AG09309 (cell line): ENCODE data around the gene UBR1.

ENCODE experiments used
- DNase-seq: peaks from one replicate; pipeline ENCODE4 v3.0.0-alpha.2; 2010; ENCODE audit warnings: low read depth
- H3K4me3 ChIP-seq: 2 replicates; pipeline ENCODE4 v1.5.1; 2011; ENCODE audit warnings: mild to moderate bottlenecking, low read depth, low read length, moderate library complexity; ENCODE audit not compliant: control insufficient read depth
- TF ChIP-seq, protein P1 (sequence below): IDR thresholded peaks from 2 replicates; pipeline ENCODE4 v1.5.1; 2011; ENCODE audit warnings: mild to moderate bottlenecking, low read depth, low read length, inconsistent platforms; ENCODE audit not compliant: insufficient read depth, control insufficient read depth; ENCODE audit errors: missing control alignments

The UBR1 gene

DNA sequence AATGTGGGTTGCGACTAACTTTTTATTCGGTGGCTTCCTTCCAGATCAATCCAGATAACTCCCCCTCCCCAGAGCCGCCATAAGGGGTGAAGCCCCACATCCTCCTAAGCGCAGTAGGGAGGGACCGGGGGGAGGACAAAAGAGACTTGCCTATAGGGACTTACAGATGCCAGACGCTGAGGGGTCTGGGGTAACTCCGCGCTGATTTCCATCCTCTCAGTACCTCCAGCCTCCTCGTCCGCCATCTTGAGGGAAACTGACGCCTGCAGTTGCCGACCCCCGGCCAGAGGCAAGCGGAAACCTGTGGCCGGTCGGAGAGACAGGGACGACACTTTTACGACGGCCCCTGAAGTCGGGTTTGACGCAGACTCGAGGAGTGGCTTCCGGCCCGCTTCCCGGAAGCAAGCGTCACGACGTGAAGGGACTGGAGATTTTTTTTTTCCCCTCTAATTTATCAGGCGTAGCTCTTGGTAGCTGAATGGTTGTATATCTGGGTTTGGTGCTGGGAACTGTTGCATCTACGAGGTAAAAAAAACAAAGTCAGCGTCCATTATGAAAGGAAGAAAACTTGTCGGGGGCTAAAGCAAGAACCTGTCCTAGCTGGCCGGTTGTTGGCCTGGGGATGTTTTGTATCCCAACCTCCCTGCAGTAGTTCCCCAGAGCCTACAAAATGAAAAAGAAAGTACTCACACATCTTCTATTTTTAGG lies at the start of gene UBR1:
UBR1 (minus strand) TSS at position 261 of the 708 bp plus-strand sequence; CDS start at position 245, 16 bp downstream.
- TF ChIP-seq, protein P1, sequence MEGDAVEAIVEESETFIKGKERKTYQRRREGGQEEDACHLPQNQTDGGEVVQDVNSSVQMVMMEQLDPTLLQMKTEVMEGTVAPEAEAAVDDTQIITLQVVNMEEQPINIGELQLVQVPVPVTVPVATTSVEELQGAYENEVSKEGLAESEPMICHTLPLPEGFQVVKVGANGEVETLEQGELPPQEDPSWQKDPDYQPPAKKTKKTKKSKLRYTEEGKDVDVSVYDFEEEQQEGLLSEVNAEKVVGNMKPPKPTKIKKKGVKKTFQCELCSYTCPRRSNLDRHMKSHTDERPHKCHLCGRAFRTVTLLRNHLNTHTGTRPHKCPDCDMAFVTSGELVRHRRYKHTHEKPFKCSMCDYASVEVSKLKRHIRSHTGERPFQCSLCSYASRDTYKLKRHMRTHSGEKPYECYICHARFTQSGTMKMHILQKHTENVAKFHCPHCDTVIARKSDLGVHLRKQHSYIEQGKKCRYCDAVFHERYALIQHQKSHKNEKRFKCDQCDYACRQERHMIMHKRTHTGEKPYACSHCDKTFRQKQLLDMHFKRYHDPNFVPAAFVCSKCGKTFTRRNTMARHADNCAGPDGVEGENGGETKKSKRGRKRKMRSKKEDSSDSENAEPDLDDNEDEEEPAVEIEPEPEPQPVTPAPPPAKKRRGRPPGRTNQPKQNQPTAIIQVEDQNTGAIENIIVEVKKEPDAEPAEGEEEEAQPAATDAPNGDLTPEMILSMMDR: no peak
- peak; percentile 56 for DNase-seq
- H3K4me3 ChIP-seq: peak within 1 kb of the TSS; percentile 79

DNA sequence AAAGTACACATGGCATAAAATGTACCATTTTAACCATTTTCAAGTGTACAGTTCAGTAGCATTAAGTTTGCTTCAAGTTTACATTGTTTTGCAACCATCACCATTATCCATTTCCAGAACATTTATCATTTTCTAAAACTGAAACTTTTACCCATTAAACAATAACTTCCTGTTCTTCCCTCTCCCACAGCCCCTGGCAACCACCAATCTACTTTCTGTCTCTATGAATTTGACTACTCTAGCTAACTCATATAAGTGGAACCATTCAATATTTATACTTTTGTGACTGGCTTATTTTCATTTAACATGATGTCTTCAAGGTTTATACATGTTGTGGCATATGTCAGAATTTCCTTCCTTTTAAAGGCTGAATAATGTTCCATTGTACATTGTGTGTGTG lies 47.4 kb upstream of the UBR1 start:
- TF ChIP-seq, protein P1: no peak
- DNase-seq: no peak
- no peak overlapping the region for H3K4me3 ChIP-seq

DNA sequence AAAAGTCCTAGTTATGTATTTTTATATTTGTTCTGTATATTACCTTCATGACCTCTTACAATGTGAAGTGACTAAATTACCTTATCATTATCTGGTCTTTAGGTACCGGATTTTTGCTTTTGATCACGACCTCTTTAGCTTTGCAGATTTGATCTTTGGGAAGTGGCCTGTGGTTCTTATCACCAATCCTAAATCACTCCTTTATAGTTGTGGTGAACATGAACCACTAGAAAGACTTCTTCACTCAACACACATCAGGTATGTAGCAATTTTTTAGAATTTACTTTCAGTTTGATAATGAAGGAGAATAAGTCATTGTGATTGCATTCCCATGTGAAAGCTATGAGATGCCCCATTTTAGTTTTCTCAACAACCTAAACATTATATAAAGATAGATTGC lies 45.9 kb upstream of the UBR1 start:
- TF ChIP-seq, protein P1: no peak
- no peak for DNase-seq

DNA sequence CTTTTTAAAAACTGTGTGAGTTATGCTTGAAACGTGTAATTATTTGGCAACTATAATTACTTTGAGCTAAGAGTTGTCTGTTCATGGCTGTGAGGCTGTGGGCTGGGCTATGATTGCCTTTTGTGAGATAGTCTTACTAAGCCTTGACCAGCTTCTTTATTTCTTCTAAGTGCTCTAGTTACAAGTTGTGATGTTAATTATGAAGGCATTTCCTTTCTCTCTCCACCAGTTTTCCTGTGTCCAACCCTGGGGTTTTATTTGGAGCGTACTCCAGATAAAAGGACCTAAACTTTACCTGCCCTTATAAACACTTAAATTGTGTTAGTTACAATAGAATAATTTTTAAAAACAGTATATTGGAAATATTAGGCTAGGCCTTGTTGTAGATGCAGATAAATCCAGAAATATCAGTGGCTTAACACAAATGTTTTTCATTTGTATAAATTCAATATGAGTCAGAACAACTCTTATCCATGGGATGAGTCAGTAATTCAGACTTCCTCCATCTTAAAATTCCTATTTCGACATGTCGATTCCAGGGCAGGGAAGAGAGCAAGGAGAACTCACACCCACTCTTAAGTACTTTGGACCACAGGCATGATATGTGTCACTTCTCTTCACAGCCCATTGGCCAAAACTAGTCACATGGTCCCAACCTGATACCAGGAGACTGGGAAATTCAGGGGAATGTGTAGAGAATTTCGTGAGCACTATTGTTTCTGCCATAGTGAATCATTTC lies 44.5 kb upstream of the UBR1 start:
- no peak overlapping the region for H3K4me3 ChIP-seq
- TF ChIP-seq, protein P1: no peak
- DNase-seq: peak; percentile 96

More for the DNA sequence above, 45.9 kb upstream of the UBR1 start:
- H3K4me3 ChIP-seq: no peak overlapping the region

DNA sequence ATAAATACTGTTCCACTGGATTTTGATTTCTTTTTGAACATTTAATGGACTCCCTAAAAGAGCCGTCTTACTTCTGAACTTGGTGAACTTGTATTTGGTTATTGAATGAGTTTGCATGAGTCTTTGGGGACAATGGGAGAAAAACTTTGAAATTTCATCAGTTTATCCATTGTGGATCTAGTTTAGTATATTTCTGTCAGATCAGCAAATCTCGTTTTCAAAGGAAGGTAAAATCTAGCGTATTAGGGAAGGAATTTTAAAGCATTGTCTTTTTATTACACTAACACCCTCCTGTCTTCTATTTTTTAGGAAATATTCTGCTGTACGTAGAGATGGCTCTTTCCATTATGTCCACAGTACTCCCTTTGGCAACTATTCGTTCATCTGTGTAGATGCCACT lies 40.3 kb upstream of the UBR1 start:
- no peak overlapping the region for H3K4me3 ChIP-seq
- TF ChIP-seq, protein P1: no peak
- no peak for DNase-seq

DNA sequence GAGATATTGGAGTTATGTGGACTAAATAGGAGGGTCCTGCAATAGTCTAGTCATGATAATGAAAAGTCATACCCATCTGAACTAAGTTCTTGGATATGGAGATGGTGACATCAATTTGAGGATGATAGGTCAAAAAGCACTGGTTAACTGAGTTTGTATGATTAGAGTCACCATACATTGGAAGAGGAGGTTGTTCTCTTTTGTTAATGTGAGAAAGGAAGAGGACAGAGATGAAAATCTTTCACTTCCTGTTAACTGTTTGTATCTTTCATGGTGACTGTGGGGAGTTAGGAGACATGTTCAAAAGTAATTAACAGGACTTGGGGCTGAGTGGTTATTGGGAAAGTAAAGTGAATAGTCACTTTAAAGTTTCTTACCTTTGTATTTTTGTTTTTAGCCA lies 38.7 kb upstream of the UBR1 start:
- DNase-seq: no peak
- TF ChIP-seq, protein P1: no peak
- H3K4me3 ChIP-seq: no peak overlapping the region
